ENCODE results near the gene ALDH1B1. TPM values are rescaled to one million over a fixed set of nuclear protein-coding genes. Genes with fewer than 3 reads are reported as not detected.

The ALDH1B1 gene
- total and polyA plus RNA-seq, 2 of the 13 experiments (the other 11 are each of a cell fraction or from before 2014, with no cell fraction given): 45.1 to 125 TPM

DNA sequence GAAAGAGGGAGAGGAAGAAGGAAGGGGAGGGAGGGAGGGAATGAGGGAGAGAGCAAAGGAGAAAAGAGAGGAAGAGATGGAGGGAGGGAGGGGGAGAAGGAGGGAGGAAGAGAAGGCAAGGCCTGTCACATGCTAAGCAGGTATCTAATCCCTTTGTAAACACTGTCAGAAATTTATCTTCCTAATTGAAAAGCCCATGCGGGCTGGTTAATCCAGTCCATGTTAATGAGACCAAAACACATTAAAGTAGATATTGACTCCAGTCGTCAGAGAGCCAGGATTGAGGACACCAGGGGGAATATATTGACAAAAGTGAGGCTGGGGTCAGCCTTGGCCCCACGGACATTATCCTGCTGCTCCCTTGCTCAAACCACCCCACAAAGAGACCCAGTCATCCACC is 37.4 kb upstream of the ALDH1B1 start:
- ChIA-PET CTCF (ENCODE audit: low intra/inter-chr PET ratio, low total read pairs) (no interaction called here), POLR2A (no interaction called here)
- H3K4me3 ChIP-seq (replicated peaks in 1 of 3; ENCODE audit: insufficient read depth in 1 of 3, low read depth in 2 of 3, low read length in 3 of 3): peak overlapping the region in 1 of 3 experiments; percentile 11; a peak in 1 of 6 replicates
- intact Hi-C loops (cut with micrococcal nuclease; ENCODE audit: unreplicated experiment): no loop called here
- 0% methylated on average over 2 of the region's 3 CpGs for WGBS (ENCODE audit: low lambda C conversion rate)
- DNase-seq (ENCODE audit: low spot score) (no peak), FAIRE-seq (no peak), ATAC-seq (no peak)
- no peaks in the 10 kb centered on the region for H4K20me1 ChIP-seq (ENCODE audit: insufficient read depth, low read length)
- no peaks in the 10 kb centered on the region for H3K79me2 ChIP-seq (ENCODE audit: insufficient read depth, low read length)
- BruUV-seq (replicated peaks): no TSS peak
- in situ Hi-C loops (cut with HindIII; ENCODE audit: extremely low pct_ligation_motif_present, low pct_unique_long_range_greater_than_20kb): loop anchor here (10.0 to 25.0 kb wide), 2 partner anchors 450 to 868 kb away; partner anchors contain the start of genes POLR1E and SLC25A51
- H2AFZ ChIP-seq (ENCODE audit: low read length): no peak overlapping the region
- no peak overlapping the region for H3K9ac ChIP-seq (ENCODE audit: insufficient read depth, low read depth, low read length)
- H3K27me3 ChIP-seq (ENCODE audit: control insufficient read depth in 1 of 2, insufficient read depth in 2 of 2, low read length in 2 of 2): no peaks in the 10 kb centered on the region
- H3K27ac ChIP-seq (ENCODE audit: extremely low read length, insufficient read depth, low read length): peak overlapping the region; percentile 35
- no peaks in the 10 kb centered on the region for H3K9me3 ChIP-seq (ENCODE audit: low read length)
- H3K36me3 ChIP-seq (replicated peaks in 1 of 2; ENCODE audit: control insufficient read depth in 1 of 2, insufficient read depth in 2 of 2, low read length in 2 of 2): no peaks in the 10 kb centered on the region
- H3K4me1 ChIP-seq (ENCODE audit: insufficient read depth, low read length): peaks cover 75% of the 10 kb centered on the region
- peak overlapping the region; percentile 64 for H3K4me2 ChIP-seq (ENCODE audit: low read depth, low read length)
- TF ChIP-seq SOX13 (IDR thresholded peaks at IDR 0.05) (no peak), SOX13 (CRISPR knock-in tag; conservative IDR thresholded peaks at IDR 0.05 in 1 of 2, IDR thresholded peaks at IDR 0.05 in 1 of 2) (no peak), KLF9 (CRISPR knock-in tag; IDR thresholded peaks at IDR 0.05; ENCODE audit: low read depth) (no peak), FOXA3 (CRISPR knock-in tag; IDR thresholded peaks at IDR 0.05) (0 out of 2 replicates have a peak, but pooled peaks have one; percentile 19), PHF8 (CRISPR knock-in tag; IDR thresholded peaks at IDR 0.05) (no peak), ASH2L (IDR thresholded peaks at IDR 0.05; ENCODE audit: insufficient read length, low read depth, low read length) (peak; percentile 42), ZNF891 (CRISPR knock-in tag; IDR thresholded peaks at IDR 0.05) (no peak), MZF1 (CRISPR knock-in tag; IDR thresholded peaks at IDR 0.05; ENCODE audit: borderline replicate concordance) (no peak), KLF11 (CRISPR knock-in tag; IDR thresholded peaks at IDR 0.05) (no peak), PITX1 (CRISPR knock-in tag; IDR thresholded peaks at IDR 0.05) (peak; percentile 76)
- TF ChIP-seq, protein P1, sequence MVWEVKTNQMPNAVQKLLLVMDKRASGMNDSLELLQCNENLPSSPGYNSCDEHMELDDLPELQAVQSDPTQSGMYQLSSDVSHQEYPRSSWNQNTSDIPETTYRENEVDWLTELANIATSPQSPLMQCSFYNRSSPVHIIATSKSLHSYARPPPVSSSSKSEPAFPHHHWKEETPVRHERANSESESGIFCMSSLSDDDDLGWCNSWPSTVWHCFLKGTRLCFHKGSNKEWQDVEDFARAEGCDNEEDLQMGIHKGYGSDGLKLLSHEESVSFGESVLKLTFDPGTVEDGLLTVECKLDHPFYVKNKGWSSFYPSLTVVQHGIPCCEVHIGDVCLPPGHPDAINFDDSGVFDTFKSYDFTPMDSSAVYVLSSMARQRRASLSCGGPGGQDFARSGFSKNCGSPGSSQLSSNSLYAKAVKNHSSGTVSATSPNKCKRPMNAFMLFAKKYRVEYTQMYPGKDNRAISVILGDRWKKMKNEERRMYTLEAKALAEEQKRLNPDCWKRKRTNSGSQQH (CRISPR knock-in tag; IDR thresholded peaks at IDR 0.05; ENCODE audit: low read depth): no peak
- TF ChIP-seq, protein P2, sequence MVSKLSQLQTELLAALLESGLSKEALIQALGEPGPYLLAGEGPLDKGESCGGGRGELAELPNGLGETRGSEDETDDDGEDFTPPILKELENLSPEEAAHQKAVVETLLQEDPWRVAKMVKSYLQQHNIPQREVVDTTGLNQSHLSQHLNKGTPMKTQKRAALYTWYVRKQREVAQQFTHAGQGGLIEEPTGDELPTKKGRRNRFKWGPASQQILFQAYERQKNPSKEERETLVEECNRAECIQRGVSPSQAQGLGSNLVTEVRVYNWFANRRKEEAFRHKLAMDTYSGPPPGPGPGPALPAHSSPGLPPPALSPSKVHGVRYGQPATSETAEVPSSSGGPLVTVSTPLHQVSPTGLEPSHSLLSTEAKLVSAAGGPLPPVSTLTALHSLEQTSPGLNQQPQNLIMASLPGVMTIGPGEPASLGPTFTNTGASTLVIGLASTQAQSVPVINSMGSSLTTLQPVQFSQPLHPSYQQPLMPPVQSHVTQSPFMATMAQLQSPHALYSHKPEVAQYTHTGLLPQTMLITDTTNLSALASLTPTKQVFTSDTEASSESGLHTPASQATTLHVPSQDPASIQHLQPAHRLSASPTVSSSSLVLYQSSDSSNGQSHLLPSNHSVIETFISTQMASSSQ (IDR thresholded peaks at IDR 0.05; ENCODE audit: low read depth): no peak
- TF ChIP-seq, protein P2 (CRISPR knock-in tag; IDR thresholded peaks at IDR 0.05; ENCODE audit: borderline replicate concordance): no peak

Measured in HepG2 (cell line).